ENCODE measurements around the gene AKR1B1. TPM values are rescaled to one million over a fixed set of nuclear protein-coding genes. Genes with fewer than 3 reads are reported as not detected.
A peak's percentile ranks its signal among the peaks of the same experiment; 100 is the strongest.

Gene AKR1B1
- total RNA-seq, 1 experiment from 2014 or later: 388 TPM

GRCh38 chr7:134444198-134444960 is 14.5 kb downstream of the AKR1B1 start:
- DNase-seq (ENCODE audit: low read depth): no peak

GRCh38 chr7:134443396-134444070 is 15.4 kb downstream of the AKR1B1 start:
- DNase-seq (ENCODE audit: low read depth): no peak

GRCh38 chr7:134442441-134443220 is 16.3 kb downstream of the AKR1B1 start:
- no peak for DNase-seq (ENCODE audit: low read depth)

GRCh38 chr7:134441264-134441663 is 17.6 kb downstream of the AKR1B1 start:
- no peak for DNase-seq (ENCODE audit: low read depth)

GRCh38 chr7:134440476-134440875 is 18.4 kb downstream of the AKR1B1 start:
- no peak for DNase-seq (ENCODE audit: low read depth)

- no peak for DNase-seq (ENCODE audit: low read depth)
Observed at GRCh38 chr7:134440067-134440466, 18.8 kb downstream of the AKR1B1 start.

- DNase-seq (ENCODE audit: low read depth): no peak
Observed at GRCh38 chr7:134438946-134439345, 20.0 kb downstream of the AKR1B1 start.

- peak; percentile 76 for DNase-seq (ENCODE audit: low read depth)
Observed at GRCh38 chr7:134435161-134435920, 23.6 kb downstream of the AKR1B1 start.

GRCh38 chr7:134434701-134435100 is 24.2 kb downstream of the AKR1B1 start:
- DNase-seq (ENCODE audit: low read depth): peak; percentile 30

- no peak for DNase-seq (ENCODE audit: low read depth)
Observed at GRCh38 chr7:134433430-134433829, 25.5 kb downstream of the AKR1B1 start.

- peak; percentile 93 for DNase-seq (ENCODE audit: low read depth)
Observed at GRCh38 chr7:134432296-134433152, 26.4 kb downstream of the AKR1B1 start.

GRCh38 chr7:134431815-134432214 is 27.1 kb downstream of the AKR1B1 start:
- no peak for DNase-seq (ENCODE audit: low read depth)

GRCh38 chr7:134429481-134429880 is 29.4 kb downstream of the AKR1B1 start:
- no peak for DNase-seq (ENCODE audit: low read depth)

GRCh38 chr7:134428942-134429341 is 30.0 kb downstream of the AKR1B1 start:
- no peak for DNase-seq (ENCODE audit: low read depth)

- DNase-seq (ENCODE audit: low read depth): no peak
Observed at GRCh38 chr7:134427896-134428295, 31.0 kb downstream of the AKR1B1 start.

- no peak for DNase-seq (ENCODE audit: low read depth)
Observed at GRCh38 chr7:134425777-134426176, 33.1 kb downstream of the AKR1B1 start.

GRCh38 chr7:134422638-134423037 is 36.3 kb downstream of the AKR1B1 start:
- no peak for DNase-seq (ENCODE audit: low read depth)

GRCh38 chr7:134422008-134422407 is 36.9 kb downstream of the AKR1B1 start:
- peak; percentile 23 for DNase-seq (ENCODE audit: low read depth)

GRCh38 chr7:134420424-134421125 is 38.3 kb downstream of the AKR1B1 start:
- DNase-seq (ENCODE audit: low read depth): peak; percentile 73

GRCh38 chr7:134419875-134420274 is 39.0 kb downstream of the AKR1B1 start:
- no peak for DNase-seq (ENCODE audit: low read depth)
